ENCODE measurements around the gene CIC.

The CIC gene

GRCh38 chr19:42292042-42292960 is 23.2 kb downstream of the CIC start:
- no peak overlapping the region for H3K27ac ChIP-seq (ENCODE audit: low read depth, low read length)

GRCh38 chr19:42292963-42293362 is 23.9 kb downstream of the CIC start:
- H3K36me3 ChIP-seq (ENCODE audit: control insufficient read depth in 5 of 5, insufficient read depth in 5 of 5, low read length in 5 of 5), result peaks cover 0 to 78% (median 74%) of the 10 kb centered on the region in 5 donors
- H3K4me1 ChIP-seq (ENCODE audit: control insufficient read depth in 5 of 5, insufficient read depth in 5 of 5, low read length in 5 of 5), result no peaks in the 10 kb centered on the region
- no peaks in the 10 kb centered on the region for H3K27me3 ChIP-seq (ENCODE audit: control insufficient read depth in 5 of 5, insufficient read depth in 4 of 5, low read length in 5 of 5)
- H3K9me3 ChIP-seq (ENCODE audit: control insufficient read depth in 5 of 5, low read length in 5 of 5), result no peaks in the 10 kb centered on the region
- H3K9ac ChIP-seq (ENCODE audit: low read length in 5 of 5), result no peak overlapping the region
- no peak overlapping the region for H3K4me3 ChIP-seq (ENCODE audit: low read depth in 1 of 5, low read length in 5 of 5)
- no peak overlapping the region for H3K27ac ChIP-seq (ENCODE audit: low read depth, low read length)

More at GRCh38 chr19:42292042-42292960, 23.2 kb downstream of the CIC start:
- Histone ChIP-seq H3K4me3 (ENCODE audit: low read depth in 1 of 5, low read length in 5 of 5) (no peak overlapping the region), H3K4me1 (ENCODE audit: control insufficient read depth in 5 of 5, insufficient read depth in 5 of 5, low read length in 5 of 5) (no peaks in the 10 kb centered on the region), H3K27me3 (ENCODE audit: control insufficient read depth in 5 of 5, insufficient read depth in 4 of 5, low read length in 5 of 5) (no peaks in the 10 kb centered on the region), H3K9ac (ENCODE audit: low read length in 5 of 5) (no peak overlapping the region), H3K36me3 (ENCODE audit: control insufficient read depth in 5 of 5, insufficient read depth in 5 of 5, low read length in 5 of 5) (peaks cover 0 to 85% (median 80%) of the 10 kb centered on the region in 5 donors), H3K9me3 (ENCODE audit: control insufficient read depth in 5 of 5, low read length in 5 of 5) (no peaks in the 10 kb centered on the region)

GRCh38 chr19:42293540-42293939 is 24.5 kb downstream of the CIC start:
- no peaks in the 10 kb centered on the region for H3K9me3 ChIP-seq (ENCODE audit: control insufficient read depth in 5 of 5, low read length in 5 of 5)
- H3K4me3 ChIP-seq (ENCODE audit: low read depth in 1 of 5, low read length in 5 of 5), result no peak overlapping the region
- H3K9ac ChIP-seq (ENCODE audit: low read length in 5 of 5), result no peak overlapping the region
- H3K36me3 ChIP-seq (ENCODE audit: control insufficient read depth in 5 of 5, insufficient read depth in 5 of 5, low read length in 5 of 5), result peaks cover 0 to 72% (median 68%) of the 10 kb centered on the region in 5 donors
- H3K27ac ChIP-seq (ENCODE audit: low read depth, low read length), result no peak overlapping the region
- H3K27me3 ChIP-seq (ENCODE audit: control insufficient read depth in 5 of 5, insufficient read depth in 4 of 5, low read length in 5 of 5), result no peaks in the 10 kb centered on the region
- no peaks in the 10 kb centered on the region for H3K4me1 ChIP-seq (ENCODE audit: control insufficient read depth in 5 of 5, insufficient read depth in 5 of 5, low read length in 5 of 5)

GRCh38 chr19:42293948-42294347 is 24.9 kb downstream of the CIC start:
- H3K4me3 ChIP-seq (ENCODE audit: low read depth in 1 of 5, low read length in 5 of 5), result no peak overlapping the region
- H3K9me3 ChIP-seq (ENCODE audit: control insufficient read depth in 5 of 5, low read length in 5 of 5), result no peaks in the 10 kb centered on the region
- H3K36me3 ChIP-seq (ENCODE audit: control insufficient read depth in 5 of 5, insufficient read depth in 5 of 5, low read length in 5 of 5), result peaks cover 0 to 68% (median 64%) of the 10 kb centered on the region in 5 donors
- H3K27ac ChIP-seq (ENCODE audit: low read depth, low read length), result no peak overlapping the region
- no peak overlapping the region for H3K9ac ChIP-seq (ENCODE audit: low read length in 5 of 5)
- H3K27me3 ChIP-seq (ENCODE audit: control insufficient read depth in 5 of 5, insufficient read depth in 4 of 5, low read length in 5 of 5), result no peaks in the 10 kb centered on the region
- H3K4me1 ChIP-seq (ENCODE audit: control insufficient read depth in 5 of 5, insufficient read depth in 5 of 5, low read length in 5 of 5), result no peaks in the 10 kb centered on the region

- H3K36me3 ChIP-seq (ENCODE audit: control insufficient read depth in 5 of 5, insufficient read depth in 5 of 5, low read length in 5 of 5), result peaks cover 0 to 62% (median 57%) of the 10 kb centered on the region in 5 donors
- no peaks in the 10 kb centered on the region for H3K4me1 ChIP-seq (ENCODE audit: control insufficient read depth in 5 of 5, insufficient read depth in 5 of 5, low read length in 5 of 5)
- H3K4me3 ChIP-seq (ENCODE audit: low read depth in 1 of 5, low read length in 5 of 5), result no peak overlapping the region
- no peak overlapping the region for H3K9ac ChIP-seq (ENCODE audit: low read length in 5 of 5)
- no peak overlapping the region for H3K27ac ChIP-seq (ENCODE audit: low read depth, low read length)
- H3K27me3 ChIP-seq (ENCODE audit: control insufficient read depth in 5 of 5, insufficient read depth in 4 of 5, low read length in 5 of 5), result no peaks in the 10 kb centered on the region
- no peaks in the 10 kb centered on the region for H3K9me3 ChIP-seq (ENCODE audit: control insufficient read depth in 5 of 5, low read length in 5 of 5)
Observed at GRCh38 chr19:42294471-42295137, 25.6 kb downstream of the CIC start.

GRCh38 chr19:42295342-42295741 is 26.3 kb downstream of the CIC start:
- Histone ChIP-seq H3K4me3 (ENCODE audit: low read depth in 1 of 5, low read length in 5 of 5) (no peak overlapping the region), H3K9me3 (ENCODE audit: control insufficient read depth in 5 of 5, low read length in 5 of 5) (no peaks in the 10 kb centered on the region), H3K9ac (ENCODE audit: low read length in 5 of 5) (no peak overlapping the region), H3K27ac (ENCODE audit: low read depth, low read length) (no peak overlapping the region), H3K27me3 (ENCODE audit: control insufficient read depth in 5 of 5, insufficient read depth in 4 of 5, low read length in 5 of 5) (no peaks in the 10 kb centered on the region), H3K36me3 (ENCODE audit: control insufficient read depth in 5 of 5, insufficient read depth in 5 of 5, low read length in 5 of 5) (peaks cover 0 to 54% (median 50%) of the 10 kb centered on the region in 5 donors), H3K4me1 (ENCODE audit: control insufficient read depth in 5 of 5, insufficient read depth in 5 of 5, low read length in 5 of 5) (no peaks in the 10 kb centered on the region)

GRCh38 chr19:42295831-42296525 is 26.9 kb downstream of the CIC start:
- Histone ChIP-seq H3K4me3 (ENCODE audit: low read depth in 1 of 5, low read length in 5 of 5) (no peak overlapping the region), H3K27me3 (ENCODE audit: control insufficient read depth in 5 of 5, insufficient read depth in 4 of 5, low read length in 5 of 5) (no peaks in the 10 kb centered on the region), H3K9ac (ENCODE audit: low read length in 5 of 5) (no peak overlapping the region), H3K9me3 (ENCODE audit: control insufficient read depth in 5 of 5, low read length in 5 of 5) (no peaks in the 10 kb centered on the region), H3K27ac (ENCODE audit: low read depth, low read length) (no peak overlapping the region), H3K4me1 (ENCODE audit: control insufficient read depth in 5 of 5, insufficient read depth in 5 of 5, low read length in 5 of 5) (no peaks in the 10 kb centered on the region), H3K36me3 (ENCODE audit: control insufficient read depth in 5 of 5, insufficient read depth in 5 of 5, low read length in 5 of 5) (peaks cover 0 to 48% (median 44%) of the 10 kb centered on the region in 5 donors)

- Histone ChIP-seq H3K36me3 (ENCODE audit: control insufficient read depth in 5 of 5, insufficient read depth in 5 of 5, low read length in 5 of 5) (peaks cover 0 to 38% (median 33%) of the 10 kb centered on the region in 5 donors), H3K27me3 (ENCODE audit: control insufficient read depth in 5 of 5, insufficient read depth in 4 of 5, low read length in 5 of 5) (peaks cover 0 to 5% (median 3%) of the 10 kb centered on the region in 5 donors)
Observed at GRCh38 chr19:42297039-42297438, 28.0 kb downstream of the CIC start.

GRCh38 chr19:42301646-42302203 is 32.7 kb downstream of the CIC start, which contains the start of gene PRR19:
Gene PRR19, plus strand, starts transcription at chr19:42302132. Its CDS starts 7,453 bp downstream, at chr19:42309585.
- Histone ChIP-seq H3K9ac (ENCODE audit: low read length in 5 of 5) (peak within 1 kb of the TSS in 3 of 5 donors; percentile 45 to 61 (median 59)), H3K27ac (ENCODE audit: low read depth, low read length) (no peak within 1 kb of the TSS), H3K36me3 (ENCODE audit: control insufficient read depth in 5 of 5, insufficient read depth in 5 of 5, low read length in 5 of 5) (peaks cover 0 to 3% (median 0%) of the 10 kb centered on the region in 5 donors), H3K4me3 (ENCODE audit: low read depth in 1 of 5, low read length in 5 of 5) (peak within 1 kb of the TSS; percentile 40 to 77 (median 66)), H3K4me1 (ENCODE audit: control insufficient read depth in 5 of 5, insufficient read depth in 5 of 5, low read length in 5 of 5) (peaks cover 0 to 19% (median 16%) of the 10 kb centered on the region in 5 donors), H3K27me3 (ENCODE audit: control insufficient read depth in 5 of 5, insufficient read depth in 4 of 5, low read length in 5 of 5) (peaks cover 0 to 12% (median 8%) of the 10 kb centered on the region in 5 donors), H3K9me3 (ENCODE audit: control insufficient read depth in 5 of 5, low read length in 5 of 5) (no peaks in the 10 kb centered on the region)

More at GRCh38 chr19:42297039-42297438, 28.0 kb downstream of the CIC start:
- no peak overlapping the region for H3K4me3 ChIP-seq (ENCODE audit: low read depth in 1 of 5, low read length in 5 of 5)
- H3K27ac ChIP-seq (ENCODE audit: low read depth, low read length), result no peak overlapping the region
- H3K4me1 ChIP-seq (ENCODE audit: control insufficient read depth in 5 of 5, insufficient read depth in 5 of 5, low read length in 5 of 5), result peaks cover 0 to 7% (median 5%) of the 10 kb centered on the region in 5 donors
- no peak overlapping the region for H3K9ac ChIP-seq (ENCODE audit: low read length in 5 of 5)
- no peaks in the 10 kb centered on the region for H3K9me3 ChIP-seq (ENCODE audit: control insufficient read depth in 5 of 5, low read length in 5 of 5)

Data from subcutaneous abdominal adipose tissue (tissue), 5 donors.